ENCODE results near the gene OTP.

OTP gene

GRCh38 chr5:77640589-77641396 is 2.3 kb upstream of the OTP start:
- no peak for DNase-seq (ENCODE audit: low read depth in 2 of 2)

DNA sequence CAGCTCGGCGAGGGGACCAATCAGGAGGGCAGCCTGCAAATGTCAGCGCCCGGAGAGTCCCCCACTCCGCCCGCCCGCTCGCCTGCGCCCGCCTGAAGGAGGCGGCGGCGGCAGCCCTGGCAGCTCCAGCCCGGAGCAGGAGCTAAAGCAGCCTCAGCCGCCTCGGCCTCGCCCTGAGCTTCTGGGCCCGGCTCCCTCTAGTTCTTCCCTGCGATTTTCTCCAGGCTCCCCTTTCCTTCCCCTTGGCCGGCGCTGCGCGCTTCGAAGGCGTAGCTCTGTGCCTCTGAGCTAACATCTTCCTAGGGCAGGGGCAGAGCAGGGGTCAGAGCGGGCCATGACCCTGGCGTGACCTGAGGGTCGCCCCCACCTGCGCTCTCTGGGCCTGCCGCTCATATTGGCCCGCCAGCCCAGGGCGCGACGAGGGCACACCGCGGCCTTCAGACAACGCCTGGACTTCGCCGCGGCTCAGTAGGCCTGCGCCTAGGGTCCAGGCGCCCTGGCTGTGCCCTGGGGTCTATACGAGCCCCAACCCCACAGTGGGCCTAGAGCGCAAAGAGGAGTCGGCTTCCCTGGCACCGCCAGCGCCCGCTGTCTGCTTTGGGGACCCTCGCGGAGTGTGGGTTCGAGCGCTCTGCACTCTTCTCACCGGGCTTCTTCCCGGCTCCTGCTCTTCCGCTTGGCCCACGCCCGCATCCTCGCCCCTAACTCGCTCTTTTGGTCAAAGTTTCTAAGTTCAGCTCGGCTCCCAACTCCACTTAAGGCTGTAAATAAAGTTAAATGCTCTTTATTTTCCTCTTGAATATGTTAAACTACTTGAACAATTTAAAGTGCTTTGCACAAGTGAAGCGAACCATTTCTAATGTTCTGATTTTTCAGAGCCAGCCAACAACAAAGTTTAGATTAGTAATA is 504 bp upstream of the OTP start:
- DNase-seq (ENCODE audit: low read depth in 2 of 2) = no peak

- DNase-seq (ENCODE audit: low read depth in 2 of 2) = no peak
These were observed 1.1 kb downstream of the OTP start for GRCh38 chr5:77637170-77637997.

- DNase-seq (ENCODE audit: low read depth in 2 of 2) = no peak
These were observed 1.8 kb downstream of the OTP start for GRCh38 chr5:77636641-77637169.

- DNase-seq (ENCODE audit: low read depth in 2 of 2) = no peak
These were observed 2.4 kb downstream of the OTP start for GRCh38 chr5:77635917-77636640.

DNA sequence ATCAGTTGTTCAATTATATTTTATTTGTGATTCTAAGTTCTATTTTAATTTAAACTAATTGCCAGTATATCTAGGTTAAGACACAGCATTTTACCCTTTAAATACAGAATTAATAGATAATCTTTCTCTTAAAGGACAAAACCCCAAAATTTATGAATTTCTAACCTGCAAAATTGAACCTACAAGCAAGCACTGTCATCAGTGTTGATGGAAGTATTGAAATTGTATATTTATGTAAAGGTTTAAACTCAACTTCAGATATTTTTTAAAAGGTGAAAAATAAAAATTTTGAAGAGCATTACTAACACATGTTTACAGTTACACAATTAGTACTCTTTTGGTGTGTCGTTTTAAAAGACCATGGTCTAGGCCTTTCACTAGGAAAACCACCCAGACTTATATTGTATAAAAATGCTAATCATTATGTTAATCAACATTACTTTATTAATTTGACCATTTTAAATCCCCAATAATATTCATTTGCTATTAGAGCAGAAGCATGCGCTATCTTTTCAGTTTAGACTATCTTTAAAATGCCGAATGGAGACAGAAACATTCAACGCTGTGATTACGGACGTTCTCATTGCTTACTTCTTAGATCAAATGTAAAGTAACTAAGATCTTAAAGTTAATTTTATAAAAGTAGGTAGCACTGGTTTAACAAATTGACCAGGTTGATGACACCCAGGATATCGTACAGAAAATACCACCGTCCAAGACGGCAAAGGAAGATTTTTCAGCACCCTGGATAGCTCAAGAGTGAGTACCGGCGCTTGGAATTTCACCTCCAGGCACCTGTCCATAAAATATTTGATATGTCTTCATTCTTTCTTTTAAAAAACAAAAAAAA is 3.2 kb downstream of the OTP start:
- no peak for DNase-seq (ENCODE audit: low read depth in 2 of 2)

DNA sequence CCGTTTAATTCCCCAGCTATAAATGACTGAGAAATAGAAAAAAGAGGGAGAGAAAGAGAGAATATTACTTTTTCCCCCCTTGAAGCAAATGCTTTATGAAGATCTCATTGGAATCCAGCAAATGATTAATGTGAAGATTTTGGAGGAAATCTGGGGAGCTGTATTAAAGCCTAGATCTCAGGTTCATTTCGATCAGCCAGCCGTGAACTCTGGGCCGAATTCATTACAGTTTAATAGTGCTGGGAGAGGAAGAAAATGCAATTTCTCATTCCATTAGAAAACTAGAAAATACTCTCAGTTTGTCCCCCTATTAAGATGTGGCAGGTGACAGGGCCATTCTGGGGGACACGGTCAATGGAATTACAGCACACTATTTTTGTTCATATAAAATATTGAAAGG is 4.8 kb downstream of the OTP start:
- DNase-seq (ENCODE audit: low read depth in 2 of 2) = no peak

DNA sequence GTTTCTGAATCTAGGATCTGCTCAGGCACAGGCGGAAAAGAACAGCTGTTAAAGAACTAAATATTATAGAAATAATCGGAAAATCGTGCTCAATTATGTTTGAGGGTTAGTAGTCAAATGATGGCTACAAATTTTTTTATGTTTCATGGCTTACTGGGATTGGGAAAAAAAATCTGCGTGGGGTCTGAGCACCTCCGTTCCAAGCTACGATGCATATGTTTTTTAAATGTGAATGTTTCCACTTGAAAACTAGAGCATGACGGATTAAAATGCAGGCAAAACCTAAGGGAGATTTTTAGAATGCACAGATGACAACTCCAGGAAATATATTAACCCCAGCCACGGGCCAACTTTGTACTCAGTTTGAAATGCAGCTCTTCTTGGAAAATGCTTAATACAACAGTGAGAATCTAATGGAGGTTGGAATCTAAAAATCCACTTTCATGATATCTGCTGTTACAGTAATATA is 5.3 kb downstream of the OTP start:
- no peak for DNase-seq (ENCODE audit: low read depth in 2 of 2)

DNA sequence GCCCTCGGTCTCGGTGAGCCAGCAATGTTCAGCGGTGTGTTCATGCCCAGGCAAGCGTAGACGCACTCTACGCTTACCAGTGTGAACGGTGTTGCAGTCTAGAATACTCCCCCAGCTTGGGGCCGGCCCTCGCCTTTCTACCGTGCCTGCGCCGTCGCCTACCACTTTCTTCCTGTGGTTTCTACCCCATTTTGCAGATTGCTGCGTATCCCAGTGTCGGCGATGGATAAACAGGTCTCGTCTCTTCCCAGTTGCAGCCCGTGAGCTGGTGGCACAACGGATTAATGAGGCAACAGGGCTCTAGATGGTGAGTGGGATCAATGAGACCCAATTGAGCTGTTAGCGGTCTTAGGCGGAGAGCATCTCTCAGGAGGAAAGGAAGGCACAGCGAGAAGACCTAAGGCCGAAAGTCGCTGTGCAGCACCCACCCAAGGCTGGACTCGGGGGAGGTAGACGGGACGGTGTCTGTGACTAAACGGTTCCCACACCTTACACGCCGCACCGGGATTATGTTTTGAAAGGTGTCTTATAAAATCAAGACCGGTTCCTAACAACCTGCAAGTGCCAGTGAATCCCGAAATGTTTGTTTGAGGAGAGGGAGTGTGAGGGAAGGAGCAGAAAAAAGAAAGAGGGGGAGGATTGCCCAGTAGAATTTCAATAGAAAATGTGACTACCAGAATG is 5.8 kb downstream of the OTP start:
- DNase-seq (ENCODE audit: low read depth in 2 of 2) = no peak

DNA sequence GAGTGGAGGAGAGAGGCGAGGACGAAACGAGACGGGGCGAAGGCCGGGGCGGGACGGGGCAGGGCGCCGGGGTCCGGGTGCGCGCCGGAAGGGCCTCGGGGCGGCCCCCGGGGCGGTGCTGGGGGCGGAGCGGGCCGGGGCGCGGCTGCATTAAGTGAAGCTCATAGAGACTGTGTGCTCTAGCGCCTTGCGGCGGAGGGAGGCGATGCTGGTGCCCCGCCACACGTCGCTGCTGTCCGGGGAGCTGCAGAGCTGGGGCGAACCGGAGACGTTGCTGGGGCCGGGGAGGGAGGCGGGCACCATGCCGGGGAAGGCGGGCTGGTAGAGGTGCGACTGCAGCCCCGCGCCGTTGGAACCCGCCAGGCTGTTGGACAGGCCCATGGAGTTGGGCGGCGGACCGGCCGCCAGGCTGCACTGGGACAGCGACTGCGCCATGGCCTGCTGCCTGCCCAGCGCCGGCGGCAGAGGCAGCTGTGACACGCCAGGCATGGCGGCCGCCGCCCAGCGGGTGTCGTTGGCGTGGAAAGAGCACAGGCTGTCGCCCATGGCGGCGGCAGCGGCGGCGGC is 8.3 kb downstream of the OTP start:
- DNase-seq (ENCODE audit: low read depth in 2 of 2) = no peak

DNA sequence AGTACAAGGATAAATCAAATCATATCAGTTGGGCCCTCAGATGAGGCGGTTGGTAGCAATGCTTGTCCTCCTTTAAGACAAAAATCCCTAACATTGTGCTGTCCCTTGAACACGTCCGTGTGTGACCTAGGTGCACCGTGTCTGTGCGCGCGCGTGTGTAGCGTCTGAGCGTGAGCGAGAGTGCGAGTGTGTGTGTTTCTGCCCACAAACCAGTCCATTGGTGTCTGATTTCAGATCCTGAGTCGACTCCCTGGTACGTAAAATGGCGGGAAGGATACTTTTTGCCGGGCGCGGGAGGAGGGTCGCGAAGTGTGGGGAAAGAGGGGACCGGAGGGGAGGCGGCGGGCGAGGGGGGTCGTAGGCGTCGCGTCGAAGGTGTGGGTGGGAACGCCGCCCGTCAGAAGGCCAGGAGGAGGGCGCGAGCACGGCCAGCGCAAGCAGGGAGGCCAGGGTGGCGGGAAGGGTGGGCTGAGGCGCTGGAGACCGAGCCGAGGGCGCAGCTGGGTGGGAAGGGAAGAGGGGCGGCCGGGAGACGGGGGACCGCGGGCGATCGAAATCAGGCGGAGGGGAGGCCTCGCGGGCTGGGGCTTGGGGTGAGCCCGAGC is 8.9 kb downstream of the OTP start:
- no peak for DNase-seq (ENCODE audit: low read depth in 2 of 2)

- no peak for DNase-seq (ENCODE audit: low read depth in 2 of 2)
These were observed 9.5 kb downstream of the OTP start for GRCh38 chr5:77628840-77629508.

DNA sequence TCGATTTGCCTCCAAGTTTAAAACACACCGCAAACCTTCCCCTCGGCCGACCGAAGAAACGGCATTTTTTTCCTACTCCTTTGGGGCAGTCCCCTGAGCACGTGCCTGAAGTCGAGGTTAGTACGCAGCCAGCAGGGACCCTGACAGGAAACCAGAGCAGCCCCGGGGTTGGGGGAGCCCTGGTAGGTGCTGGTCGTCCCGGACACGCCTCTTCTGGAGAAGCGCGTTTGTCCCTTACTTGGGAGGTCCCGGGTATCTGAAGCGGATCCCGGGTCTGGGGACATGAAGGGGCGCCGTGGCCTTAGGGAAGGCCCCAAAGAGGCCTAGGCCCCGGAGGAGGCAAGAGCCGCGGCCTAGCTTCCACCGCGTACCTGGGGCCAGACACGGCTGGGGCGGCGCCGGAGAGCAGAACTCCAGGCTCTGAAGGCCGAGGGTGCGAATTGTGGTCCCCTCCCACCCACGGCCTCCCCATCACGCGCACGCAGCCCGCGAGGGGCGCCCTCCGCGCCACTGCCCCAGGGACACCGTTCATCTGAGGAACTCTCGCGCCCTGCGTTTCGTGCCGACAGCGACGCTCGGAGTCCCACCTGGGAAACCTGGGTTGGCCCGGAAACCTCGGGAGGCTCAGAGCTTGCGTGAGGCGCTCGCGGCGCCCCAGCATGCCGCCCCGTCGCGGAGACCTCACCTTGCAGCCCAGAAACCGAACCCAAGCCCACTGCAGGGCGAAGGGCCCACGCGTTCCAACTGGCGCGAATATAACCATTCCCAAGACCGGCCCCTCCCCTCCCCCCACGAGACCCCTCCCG is 10.4 kb downstream of the OTP start:
- no peak for DNase-seq (ENCODE audit: low read depth in 2 of 2)

- no peak for DNase-seq (ENCODE audit: low read depth in 2 of 2)
These were observed 15.2 kb downstream of the OTP start for GRCh38 chr5:77623203-77623740.

GRCh38 chr5:77621440-77621839 is 17.1 kb downstream of the OTP start:
- DNase-seq (ENCODE audit: low read depth in 2 of 2) = no peak

DNA sequence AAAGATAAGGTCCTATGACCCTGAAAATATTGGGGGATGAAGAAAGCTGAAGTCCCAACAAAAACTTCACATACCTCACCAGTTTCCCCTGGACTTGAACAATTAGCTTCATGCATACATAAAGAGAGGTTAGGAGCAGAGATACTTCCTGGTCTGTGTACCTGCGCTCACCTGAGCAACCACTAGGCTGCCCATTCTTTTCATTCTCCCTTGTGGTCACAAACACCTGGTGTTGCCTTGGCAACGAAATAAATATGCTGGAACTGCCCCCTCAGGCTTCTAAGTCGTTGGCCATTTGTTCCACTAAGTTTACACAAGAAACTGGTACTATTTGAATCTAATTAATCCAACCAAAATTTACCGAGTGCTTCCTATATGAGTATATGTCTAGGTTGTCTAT is 18.1 kb downstream of the OTP start:
- DNase-seq (ENCODE audit: low read depth in 2 of 2) = no peak

DNA sequence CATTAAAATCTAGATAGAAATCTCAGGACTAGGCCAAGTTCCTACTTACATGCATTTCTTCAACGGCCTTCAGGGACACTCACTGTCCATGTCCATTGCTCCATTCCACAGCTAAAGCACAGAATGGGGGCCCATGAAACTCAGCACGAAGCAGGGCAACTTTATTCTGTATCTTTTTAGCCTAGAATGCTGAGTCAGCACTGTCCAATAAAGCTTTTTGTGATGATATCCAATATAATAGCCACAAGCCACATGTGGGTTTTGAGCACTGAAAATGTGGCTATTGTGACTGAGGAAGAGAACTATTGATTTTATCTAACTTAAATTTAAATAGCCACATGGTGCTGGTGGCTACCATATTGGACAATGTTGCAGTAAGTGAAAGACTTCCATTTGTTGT is 21.6 kb downstream of the OTP start:
- DNase-seq (ENCODE audit: low read depth in 2 of 2) = no peak
